PC-9 (cell line): ENCODE results near the gene PNPLA7. TPM values are rescaled to one million over a fixed set of nuclear protein-coding genes. Genes with fewer than 3 reads are reported as not detected.

Experiments
- BruUV-seq: library from RNA; stranded (reverse); fragments of 400-500 nt; replicated peaks from 2 replicates; lab custom pipeline; 2021; lab: Mats Ljungman, UMichigan
- CTCF ChIA-PET: fragments of 300-600 bp; sonication (Branson Sonifier 250); formaldehyde crosslinking; loops from one replicate; lab custom pipeline; 2022; ENCODE audit warnings: antibody characterized with exemption; lab: Charles Lee
- POLR2A ChIA-PET: fragments of 300-600 bp; sonication (Branson Sonifier 250); formaldehyde crosslinking; loops from one replicate; lab custom pipeline; 2022; ENCODE audit warnings: antibody characterized with exemption; ENCODE audit not compliant: unreplicated experiment; lab: Charles Lee
- DNase-seq, 2 experiments: peaks; one replicate each; pipeline versions ENCODE4 v3.0.0 to v3.0.0-alpha.2; 2015 to 2022; ENCODE audit warnings: mixed read lengths in 1 of 2
- H2AFZ ChIP-seq: fragments of 200-600 bp; sonication (generic); 2 replicates; pipeline ENCODE4 v1.8.1; 2017; ENCODE audit warnings: antibody characterized with exemption
- H3F3A ChIP-seq: fragments of 200-600 bp; sonication (generic); 2 replicates; pipeline ENCODE4 v1.8.1; 2017; ENCODE audit warnings: antibody characterized with exemption, mild to moderate bottlenecking, low read depth; ENCODE audit not compliant: insufficient read depth
- H3K27ac ChIP-seq: fragments of 200-600 bp; sonication (generic); 2 replicates; pipeline ENCODE4 v1.6.1; 2016; ENCODE audit warnings: mixed run types
- H3K27me3 ChIP-seq: fragments of 200-600 bp; sonication (generic); 2 replicates; pipeline ENCODE4 v1.6.1; 2016; ENCODE audit warnings: low read depth, mixed run types; ENCODE audit not compliant: insufficient read depth
- H3K36me3 ChIP-seq: fragments of 200-600 bp; sonication (generic); 2 replicates; pipeline ENCODE4 v1.6.1; 2016; ENCODE audit warnings: low read depth, mixed run types
- H3K4me1 ChIP-seq: fragments of 200-600 bp; sonication (generic); replicated peaks from 2 replicates; pipeline ENCODE4 v1.6.1; 2016; ENCODE audit warnings: mixed run types; ENCODE audit not compliant: insufficient read depth
- H3K4me2 ChIP-seq: fragments of 200-600 bp; sonication (generic); 2 replicates; pipeline ENCODE4 v1.6.1; 2017; ENCODE audit warnings: mixed run types
- H3K4me3 ChIP-seq: fragments of 200-600 bp; sonication (generic); 2 replicates; pipeline ENCODE4 v1.6.1; 2016; ENCODE audit warnings: mixed run types
- H3K79me2 ChIP-seq: fragments of 200-600 bp; sonication (generic); 2 replicates; pipeline ENCODE4 v1.6.1; 2017; ENCODE audit warnings: low read depth, mixed run types
- H3K9me2 ChIP-seq: fragments of 200-600 bp; sonication (generic); 2 replicates; pipeline ENCODE4 v1.8.1; 2017; ENCODE audit warnings: mild to moderate bottlenecking; ENCODE audit not compliant: insufficient read depth
- H3K9me3 ChIP-seq: fragments of 200-600 bp; sonication (generic); 2 replicates; pipeline ENCODE4 v1.8.1; 2016; ENCODE audit warnings: low read depth; ENCODE audit not compliant: insufficient read depth
- H4K20me1 ChIP-seq: fragments of 200-600 bp; sonication (generic); 2 replicates; pipeline ENCODE4 v1.8.1; 2017; ENCODE audit not compliant: insufficient read depth
- EZH2 ChIP-seq: fragments of 200-600 bp; sonication (generic); IDR thresholded peaks from 2 replicates; pipeline ENCODE4 v1.8.0; 2017; ENCODE audit warnings: antibody characterized with exemption, low read depth
- intact Hi-C: fragments of 100-400 bp; cut with micrococcal nuclease; formaldehyde crosslinking; loops from one replicate; pipeline ENCODE4 v1.10.0; 2022; ENCODE audit not compliant: unreplicated experiment
- total RNA-seq: library from RNA; stranded (reverse); gene quantifications from 2 replicates; pipeline ENCODE4 v1.2.3, GENCODE V29; 2021
- TF ChIP-seq, protein P1 (sequence below): fragments of 200-600 bp; sonication (generic); conservative IDR thresholded peaks from 2 replicates; pipeline ENCODE4 v1.6.1; 2017; ENCODE audit warnings: mixed run types, antibody characterized with exemption, mild to moderate bottlenecking, moderate library complexity

PNPLA7 gene
- total RNA-seq, 1 experiment from 2014 or later, result 1.9 TPM

DNA sequence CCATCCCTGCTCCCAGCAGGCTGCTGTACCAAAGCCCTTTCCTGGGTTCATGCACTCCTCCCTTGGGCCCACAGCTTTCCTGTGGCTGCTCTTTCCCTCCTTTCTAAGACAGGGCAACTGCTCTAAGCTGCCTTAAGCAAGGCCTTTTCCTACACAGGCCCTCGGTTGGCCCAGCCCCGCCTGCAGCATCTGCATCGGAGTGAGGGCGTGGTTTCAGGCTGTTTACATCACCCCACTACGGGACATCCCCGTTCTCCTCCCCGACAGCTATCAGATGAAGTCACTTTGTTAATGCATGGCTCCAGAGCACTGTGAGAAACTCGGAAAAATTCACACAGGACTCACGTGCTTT lies 25.1 kb upstream of the PNPLA7 start:
- Histone ChIP-seq H2AFZ (no peak overlapping the region), H3K27me3 (no peaks in the 10 kb centered on the region), H3K4me2 (no peak overlapping the region), H3K36me3 (peaks cover 22% of the 10 kb centered on the region), H4K20me1 (peaks cover 25% of the 10 kb centered on the region), H3K9me2 (no peaks in the 10 kb centered on the region), H3F3A (peaks cover 7% of the 10 kb centered on the region; the same call in 1 of the 2 replicates), H3K4me1 (peaks cover 17% of the 10 kb centered on the region), H3K27ac (no peak overlapping the region), H3K79me2 (peaks cover 35% of the 10 kb centered on the region), H3K4me3 (no peak overlapping the region), H3K9me3 (no peaks in the 10 kb centered on the region)
- POLR2A ChIA-PET, result no interaction called here
- no peak for TF ChIP-seq EZH2
- TF ChIP-seq, protein P1, sequence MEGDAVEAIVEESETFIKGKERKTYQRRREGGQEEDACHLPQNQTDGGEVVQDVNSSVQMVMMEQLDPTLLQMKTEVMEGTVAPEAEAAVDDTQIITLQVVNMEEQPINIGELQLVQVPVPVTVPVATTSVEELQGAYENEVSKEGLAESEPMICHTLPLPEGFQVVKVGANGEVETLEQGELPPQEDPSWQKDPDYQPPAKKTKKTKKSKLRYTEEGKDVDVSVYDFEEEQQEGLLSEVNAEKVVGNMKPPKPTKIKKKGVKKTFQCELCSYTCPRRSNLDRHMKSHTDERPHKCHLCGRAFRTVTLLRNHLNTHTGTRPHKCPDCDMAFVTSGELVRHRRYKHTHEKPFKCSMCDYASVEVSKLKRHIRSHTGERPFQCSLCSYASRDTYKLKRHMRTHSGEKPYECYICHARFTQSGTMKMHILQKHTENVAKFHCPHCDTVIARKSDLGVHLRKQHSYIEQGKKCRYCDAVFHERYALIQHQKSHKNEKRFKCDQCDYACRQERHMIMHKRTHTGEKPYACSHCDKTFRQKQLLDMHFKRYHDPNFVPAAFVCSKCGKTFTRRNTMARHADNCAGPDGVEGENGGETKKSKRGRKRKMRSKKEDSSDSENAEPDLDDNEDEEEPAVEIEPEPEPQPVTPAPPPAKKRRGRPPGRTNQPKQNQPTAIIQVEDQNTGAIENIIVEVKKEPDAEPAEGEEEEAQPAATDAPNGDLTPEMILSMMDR, result no peak
- CTCF ChIA-PET, result no interaction called here
- intact Hi-C loops, result no loop called here
- no peak for DNase-seq
- BruUV-seq, result no TSS peak

DNA sequence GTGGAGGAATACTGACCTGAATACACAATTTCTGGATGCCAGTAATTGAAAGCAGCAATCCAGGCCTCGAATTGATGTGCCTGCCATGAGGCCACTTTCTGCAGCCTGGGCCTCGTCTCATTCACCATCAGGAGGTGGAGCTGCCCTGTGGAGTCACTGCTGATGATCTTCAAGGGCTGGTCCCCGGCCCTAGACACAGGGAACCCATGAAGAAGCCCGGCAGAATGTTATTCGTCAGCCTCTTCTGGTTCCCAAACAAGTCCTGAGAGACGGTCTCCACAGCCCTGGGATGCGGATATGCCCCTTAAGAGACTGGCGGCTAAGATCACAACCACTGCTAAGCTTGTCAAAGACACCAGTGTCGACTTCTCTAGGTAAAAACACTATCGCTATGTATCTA lies 24.0 kb upstream of the PNPLA7 start:
- H3K27ac ChIP-seq, result no peak overlapping the region
- H3F3A ChIP-seq, result peaks cover 3% of the 10 kb centered on the region; the same call in 1 of the 2 replicates
- H3K4me1 ChIP-seq, result peaks cover 16% of the 10 kb centered on the region
- no peak overlapping the region for H3K4me2 ChIP-seq
- no peak for DNase-seq
- peaks cover 25% of the 10 kb centered on the region for H4K20me1 ChIP-seq
- TF ChIP-seq EZH2, result no peak
- TF ChIP-seq, protein P1, result no peak
- ChIA-PET POLR2A (no interaction called here), CTCF (no interaction called here)
- H2AFZ ChIP-seq, result no peak overlapping the region
- H3K9me3 ChIP-seq, result no peaks in the 10 kb centered on the region
- H3K27me3 ChIP-seq, result no peaks in the 10 kb centered on the region
- H3K4me3 ChIP-seq, result no peak overlapping the region
- H3K9me2 ChIP-seq, result no peaks in the 10 kb centered on the region
- BruUV-seq, result no TSS peak
- peaks cover 35% of the 10 kb centered on the region for H3K79me2 ChIP-seq
- intact Hi-C loops, result no loop called here
- H3K36me3 ChIP-seq, result peaks cover 22% of the 10 kb centered on the region

DNA sequence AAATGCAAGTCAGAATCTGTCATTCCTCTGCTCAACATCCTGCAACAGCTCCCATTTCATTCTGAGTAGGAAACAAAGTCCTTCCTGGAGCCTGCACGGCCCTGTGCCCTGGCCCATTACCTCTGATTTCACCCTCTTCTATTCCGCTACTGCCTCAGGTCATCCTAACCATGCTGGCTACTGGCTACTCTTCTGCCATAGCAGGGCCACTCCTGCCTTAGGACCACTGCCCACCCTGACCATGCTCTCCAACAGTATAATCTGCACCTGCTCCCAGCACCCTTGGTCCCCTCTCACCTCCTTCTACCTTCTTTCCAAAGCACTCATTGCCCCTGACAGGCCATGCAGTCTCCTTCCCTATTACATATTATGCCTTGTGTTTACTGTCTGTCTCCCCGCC lies 20.4 kb upstream of the PNPLA7 start:
- H3K4me3 ChIP-seq, result no peak overlapping the region
- no peaks in the 10 kb centered on the region for H3K4me1 ChIP-seq
- peaks cover 6% of the 10 kb centered on the region for H3K79me2 ChIP-seq
- POLR2A ChIA-PET, result interaction anchor here (0.7 kb wide), 1 partner anchor 19 kb away, joined by 3 read pairs; no protein-coding TSS in a partner anchor
- H3K27ac ChIP-seq, result no peak overlapping the region
- no peaks in the 10 kb centered on the region for H3F3A ChIP-seq
- no peak for DNase-seq
- H4K20me1 ChIP-seq, result peaks cover 3% of the 10 kb centered on the region
- TF ChIP-seq EZH2, result no peak
- TF ChIP-seq, protein P1, result no peak
- no peak overlapping the region for H2AFZ ChIP-seq
- H3K36me3 ChIP-seq, result peaks cover 15% of the 10 kb centered on the region
- no TSS peak for BruUV-seq
- H3K4me2 ChIP-seq, result no peak overlapping the region
- H3K9me3 ChIP-seq, result no peaks in the 10 kb centered on the region
- CTCF ChIA-PET, result interaction anchor here (0.6 kb wide), 1 partner anchor 52 kb away, joined by 5 read pairs; no protein-coding TSS in a partner anchor
- intact Hi-C loops, result no loop called here
- H3K9me2 ChIP-seq, result no peaks in the 10 kb centered on the region
- H3K27me3 ChIP-seq, result no peaks in the 10 kb centered on the region
